ENCODE data around the gene NFX1. TPM values are rescaled to one million over a fixed set of nuclear protein-coding genes. Genes with fewer than 3 reads are reported as not detected.

The NFX1 gene
- 10 to 100 TPM; 32.1 to 49.4 (median 36.9) TPM for total RNA-seq

DNA sequence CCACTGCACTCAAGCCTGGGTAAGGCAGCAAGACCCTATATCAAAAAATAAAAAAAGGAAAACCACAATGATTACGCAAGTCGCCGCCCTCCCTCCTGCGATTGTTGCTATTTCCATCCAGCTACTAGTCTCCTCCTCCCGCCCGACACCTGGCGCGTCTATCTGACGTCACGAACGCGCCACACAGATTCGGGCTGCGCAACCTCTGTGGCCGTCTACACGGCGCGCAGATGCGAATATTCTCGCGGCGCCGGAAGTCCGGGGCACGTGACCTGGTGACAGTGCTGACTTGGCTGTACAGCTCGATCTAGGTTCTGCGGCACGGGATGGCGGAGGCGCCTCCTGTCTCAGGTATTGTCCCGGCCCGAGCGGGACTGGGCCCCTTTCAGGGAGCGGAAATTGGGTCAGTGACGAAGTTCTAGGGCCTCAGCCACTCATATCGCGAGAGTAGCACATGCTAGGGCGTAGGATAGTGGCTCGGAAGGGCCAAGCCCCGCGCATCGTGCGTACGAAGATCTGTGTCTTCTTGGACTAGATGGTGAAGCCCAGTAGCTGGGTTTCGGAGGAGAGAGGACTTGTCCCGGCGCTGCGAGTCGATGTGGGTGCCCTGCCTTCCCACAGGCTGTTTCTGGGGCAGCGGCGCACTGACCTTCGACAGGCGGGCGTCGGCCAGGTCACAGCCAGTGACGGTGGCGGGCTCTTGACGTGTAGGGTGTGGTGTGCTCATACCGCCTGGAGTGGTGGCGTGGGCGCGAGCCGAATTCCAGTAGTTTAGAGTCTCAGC lies at the start of gene NFX1:
Gene NFX1, plus strand, starts transcription at position 270 of the 784 bp plus-strand sequence. Its CDS starts 57 bp downstream, at position 327.
- intact Hi-C loops (cut with DNase I) = loop anchor here (5.0 kb wide), 1 partner anchor 37 kb away; no protein-coding TSS in a partner anchor
- WGBS = under 1% methylated on average over 53 of the region's 63 CpGs

DNA sequence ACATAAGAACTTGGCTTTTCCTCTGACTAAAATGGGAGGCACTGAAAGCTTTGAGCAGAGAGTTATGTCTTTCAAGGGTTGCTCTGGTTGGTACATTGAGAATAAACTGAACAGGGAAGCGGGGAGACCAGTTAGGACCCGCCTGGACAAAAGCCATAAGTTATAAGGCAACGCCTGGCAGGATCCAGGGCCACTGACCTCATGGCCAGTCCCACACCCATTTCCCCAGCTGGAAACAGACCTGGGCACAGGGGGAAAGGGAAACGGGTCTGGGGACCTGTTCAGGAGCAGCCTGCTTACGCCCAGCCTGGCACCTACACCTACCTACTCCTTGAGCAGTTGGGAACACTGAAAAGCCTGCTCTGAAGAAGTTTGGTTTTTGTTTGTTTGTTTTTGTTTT lies 49.0 kb upstream of the NFX1 start:
- no peak overlapping the region for H3K27ac ChIP-seq (replicated peaks in 1 of 4)
- DNase-seq (ENCODE audit: extremely low spot score) = no peak
- no peak overlapping the region for H3K4me3 ChIP-seq
- intact Hi-C loops (cut with DNase I) = no loop called here
- no peaks in the 10 kb centered on the region for H3K9me3 ChIP-seq
- H3K27me3 ChIP-seq = peaks cover 0 to 7% (median 0%) of the 10 kb centered on the region in 4 donors
- no peaks in the 10 kb centered on the region for H3K36me3 ChIP-seq
- WGBS = 80% methylated on average over 5 of the region's 5 CpGs
- TF ChIP-seq POLR2A (IDR thresholded peaks at IDR 0.05; ENCODE audit: low read depth) (no peak), EP300 (IDR thresholded peaks at IDR 0.05) (no peak)
- H3K4me1 ChIP-seq = peaks cover 0 to 7% (median 0%) of the 10 kb centered on the region in 4 donors

More for the DNA sequence above, at the start of gene NFX1:
- Histone ChIP-seq H3K4me3 (peak within 1 kb of the TSS; percentile 78 to 89 (median 88)), H3K27me3 (no peaks in the 10 kb centered on the region), H3K36me3 (peaks cover 2 to 36% (median 20%) of the 10 kb centered on the region in 4 donors), H3K4me1 (peaks cover 47 to 68% (median 62%) of the 10 kb centered on the region in 4 donors), H3K9me3 (no peaks in the 10 kb centered on the region), H3K27ac (replicated peaks in 1 of 4) (peak within 1 kb of the TSS; percentile 97 to 100 (median 99))
- peak; percentile 37 for TF ChIP-seq EP300 (IDR thresholded peaks at IDR 0.05)
- peak; percentile 99 to 100 for TF ChIP-seq POLR2AphosphoS5 (IDR thresholded peaks at IDR 0.05)
- TF ChIP-seq, protein P1, sequence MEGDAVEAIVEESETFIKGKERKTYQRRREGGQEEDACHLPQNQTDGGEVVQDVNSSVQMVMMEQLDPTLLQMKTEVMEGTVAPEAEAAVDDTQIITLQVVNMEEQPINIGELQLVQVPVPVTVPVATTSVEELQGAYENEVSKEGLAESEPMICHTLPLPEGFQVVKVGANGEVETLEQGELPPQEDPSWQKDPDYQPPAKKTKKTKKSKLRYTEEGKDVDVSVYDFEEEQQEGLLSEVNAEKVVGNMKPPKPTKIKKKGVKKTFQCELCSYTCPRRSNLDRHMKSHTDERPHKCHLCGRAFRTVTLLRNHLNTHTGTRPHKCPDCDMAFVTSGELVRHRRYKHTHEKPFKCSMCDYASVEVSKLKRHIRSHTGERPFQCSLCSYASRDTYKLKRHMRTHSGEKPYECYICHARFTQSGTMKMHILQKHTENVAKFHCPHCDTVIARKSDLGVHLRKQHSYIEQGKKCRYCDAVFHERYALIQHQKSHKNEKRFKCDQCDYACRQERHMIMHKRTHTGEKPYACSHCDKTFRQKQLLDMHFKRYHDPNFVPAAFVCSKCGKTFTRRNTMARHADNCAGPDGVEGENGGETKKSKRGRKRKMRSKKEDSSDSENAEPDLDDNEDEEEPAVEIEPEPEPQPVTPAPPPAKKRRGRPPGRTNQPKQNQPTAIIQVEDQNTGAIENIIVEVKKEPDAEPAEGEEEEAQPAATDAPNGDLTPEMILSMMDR (IDR thresholded peaks at IDR 0.05) = peak in 1 of 3 experiments; percentile 21
- TF ChIP-seq POLR2A (IDR thresholded peaks at IDR 0.05; ENCODE audit: low read depth) = peak; percentile 62
- DNase-seq (ENCODE audit: extremely low spot score) = peak; percentile 100

DNA sequence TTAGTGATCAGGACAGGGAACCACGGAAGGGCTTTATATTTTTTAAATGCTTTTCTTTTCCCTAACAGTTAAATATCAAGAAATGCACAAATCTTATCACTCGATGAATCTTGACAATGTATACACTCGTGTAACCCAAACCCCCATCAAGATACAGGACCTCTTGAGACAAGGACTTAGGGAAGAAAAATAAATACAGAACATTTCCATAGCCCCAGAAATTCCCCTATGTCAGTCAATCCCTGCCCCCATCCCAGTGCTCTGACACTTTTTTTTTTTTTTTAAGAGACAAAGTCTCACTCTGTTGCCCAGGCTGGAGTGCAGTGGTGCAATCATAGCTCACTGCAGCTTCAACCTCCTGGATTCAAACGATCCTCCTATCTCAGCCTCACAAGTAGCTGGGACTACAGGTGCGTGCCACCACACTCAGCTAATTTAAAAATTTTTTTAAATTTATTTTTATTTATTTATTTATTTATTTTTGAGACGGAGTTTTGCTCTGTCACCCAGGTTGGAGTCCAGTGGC lies 47.6 kb upstream of the NFX1 start:
- H3K4me1 ChIP-seq = peaks cover 0 to 7% (median 0%) of the 10 kb centered on the region in 4 donors
- TF ChIP-seq POLR2A (IDR thresholded peaks at IDR 0.05; ENCODE audit: low read depth) = no peak
- no peak for TF ChIP-seq POLR2AphosphoS5 (IDR thresholded peaks at IDR 0.05)
- no peak for TF ChIP-seq EP300 (IDR thresholded peaks at IDR 0.05)
- TF ChIP-seq, protein P1 (IDR thresholded peaks at IDR 0.05) = no peak
- H3K4me3 ChIP-seq = no peak overlapping the region
- WGBS = 68% methylated on average over 6 of the region's 6 CpGs
- no peak overlapping the region for H3K27ac ChIP-seq (replicated peaks in 1 of 4)
- intact Hi-C loops (cut with DNase I) = no loop called here
- H3K9me3 ChIP-seq = no peaks in the 10 kb centered on the region
- no peak for DNase-seq (ENCODE audit: extremely low spot score)
- peaks cover 0 to 2% (median 0%) of the 10 kb centered on the region in 4 donors for H3K36me3 ChIP-seq
- peaks cover 0 to 7% (median 0%) of the 10 kb centered on the region in 4 donors for H3K27me3 ChIP-seq

DNA sequence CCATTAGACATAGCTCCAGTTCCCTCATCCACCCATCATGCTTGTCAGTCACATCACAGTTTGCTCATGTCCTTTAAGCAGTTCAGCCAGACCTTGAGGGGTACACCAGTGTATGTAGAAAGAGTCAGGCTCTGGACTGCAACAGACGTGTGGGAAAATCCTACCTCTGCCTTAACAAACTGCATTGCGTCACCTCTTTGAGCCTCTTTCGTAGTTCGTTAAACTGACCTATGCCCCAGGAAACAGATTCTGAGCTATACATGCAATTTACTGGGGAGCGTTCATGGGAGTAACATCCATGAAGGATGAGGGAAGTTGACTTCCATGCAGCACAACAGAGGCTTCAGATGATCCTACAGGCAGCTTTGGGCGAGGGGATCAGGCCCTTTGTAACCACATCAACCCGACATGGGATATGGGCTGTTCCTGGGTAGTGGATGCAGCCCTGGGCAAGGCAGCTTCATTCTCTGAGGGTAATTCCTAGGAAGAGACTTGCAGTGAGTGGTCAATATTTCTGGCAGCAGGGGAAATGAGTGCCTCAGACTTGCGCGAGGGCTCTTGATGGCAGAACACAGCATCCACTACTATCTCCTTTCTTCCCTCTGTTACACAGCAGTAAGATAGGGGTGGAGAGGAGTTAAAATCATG lies 46.1 kb upstream of the NFX1 start:
- intact Hi-C loops (cut with DNase I) = no loop called here
- peaks cover 0 to 14% (median 7%) of the 10 kb centered on the region in 4 donors for H3K36me3 ChIP-seq
- H3K27ac ChIP-seq (replicated peaks in 1 of 4) = no peak overlapping the region
- H3K4me1 ChIP-seq = peaks cover 0 to 7% (median 0%) of the 10 kb centered on the region in 4 donors
- no peak overlapping the region for H3K4me3 ChIP-seq
- TF ChIP-seq POLR2A (IDR thresholded peaks at IDR 0.05; ENCODE audit: low read depth) (no peak), POLR2AphosphoS5 (IDR thresholded peaks at IDR 0.05) (no peak)
- DNase-seq (ENCODE audit: extremely low spot score) = peak; percentile 79
- peaks cover 0 to 7% (median 0%) of the 10 kb centered on the region in 4 donors for H3K27me3 ChIP-seq
- H3K9me3 ChIP-seq = no peaks in the 10 kb centered on the region
- WGBS = 77% methylated on average over 9 of the region's 9 CpGs

DNA sequence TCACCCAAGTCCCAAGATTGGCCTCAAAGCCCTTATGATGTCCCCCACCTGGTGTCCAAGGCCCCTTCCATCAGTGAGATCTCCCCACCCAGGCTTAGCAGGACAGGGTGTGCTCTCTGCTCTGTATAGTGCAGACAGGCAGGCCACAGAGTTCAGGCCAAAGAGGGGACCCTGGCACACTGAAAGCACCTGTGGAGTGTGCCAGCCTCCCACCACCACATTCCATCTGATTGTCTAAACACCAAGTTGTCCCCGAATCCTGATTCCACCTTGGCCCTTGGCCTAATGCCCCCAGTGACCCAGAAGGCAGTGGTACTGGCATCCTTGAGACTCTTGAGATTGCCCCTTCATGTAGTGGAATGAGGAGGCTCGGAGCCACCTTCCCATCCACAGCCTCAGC lies 45.0 kb upstream of the NFX1 start:
- no peak for DNase-seq (ENCODE audit: extremely low spot score)
- Histone ChIP-seq H3K4me3 (no peak overlapping the region), H3K27me3 (peaks cover 0 to 7% (median 0%) of the 10 kb centered on the region in 4 donors), H3K4me1 (no peaks in the 10 kb centered on the region), H3K36me3 (peaks cover 0 to 23% (median 8%) of the 10 kb centered on the region in 4 donors), H3K27ac (replicated peaks in 1 of 4) (no peak overlapping the region), H3K9me3 (no peaks in the 10 kb centered on the region)
- TF ChIP-seq POLR2AphosphoS5 (IDR thresholded peaks at IDR 0.05) (no peak), EP300 (IDR thresholded peaks at IDR 0.05) (no peak), POLR2A (IDR thresholded peaks at IDR 0.05; ENCODE audit: low read depth) (no peak)
- TF ChIP-seq, protein P1 (IDR thresholded peaks at IDR 0.05) = no peak
- intact Hi-C loops (cut with DNase I) = no loop called here
- 95% methylated on average over 2 of the region's 2 CpGs for WGBS

Measured in esophagus muscularis mucosa (tissue), 4 donors.